ENCODE results near the gene ASB6. TPM values are rescaled to one million over a fixed set of nuclear protein-coding genes. Genes with fewer than 3 reads are reported as not detected.
A peak's percentile ranks its signal among the peaks of the same experiment; 100 is the strongest.

Gene ASB6
- total and polyA plus RNA-seq, 2 of the 13 experiments (the other 11 are each of a cell fraction or from before 2014, with no cell fraction given): 8.2 to 8.4 TPM

GRCh38 chr9:129641750-129642585 is at the start of gene ASB6 (continued):
- TF ChIP-seq SALL1 (CRISPR knock-in tag; IDR thresholded peaks at IDR 0.05) (peak; percentile 87; the same call in 1 of the 2 replicates), RXRB (CRISPR knock-in tag; IDR thresholded peaks at IDR 0.05; ENCODE audit: borderline replicate concordance) (peak; percentile 77; the same call in 1 of the 2 replicates), TOPORS (CRISPR knock-in tag; IDR thresholded peaks at IDR 0.05) (peak; percentile 93; the same call in 1 of the 2 replicates), FOSL2 (CRISPR knock-in tag; IDR thresholded peaks at IDR 0.05) (peak; percentile 62), ZSCAN12 (CRISPR knock-in tag; IDR thresholded peaks at IDR 0.05) (0 out of 2 replicates have a peak, but pooled peaks have one; percentile 50), SIN3B (IDR thresholded peaks at IDR 0.05; ENCODE audit: low read length) (peak; percentile 61; the same call in 1 of the 2 replicates), NAIF1 (CRISPR knock-in tag; IDR thresholded peaks at IDR 0.05; ENCODE audit: borderline replicate concordance) (no peak), SP5 (CRISPR knock-in tag; IDR thresholded peaks at IDR 0.05; ENCODE audit: borderline replicate concordance, low read depth) (peak; percentile 45; the same call in 1 of the 2 replicates), PAXIP1 (CRISPR knock-in tag; conservative IDR thresholded peaks at IDR 0.05) (peak; percentile 57), ZNF788 (CRISPR knock-in tag; IDR thresholded peaks at IDR 0.05; ENCODE audit: borderline replicate concordance) (peak; percentile 96), ZSCAN29 (CRISPR knock-in tag; conservative IDR thresholded peaks at IDR 0.05) (peak; percentile 84; the same call in 1 of the 2 replicates), SIN3A (IDR thresholded peaks at IDR 0.05; ENCODE audit: borderline replicate concordance, low read depth, low read length) (no peak), TEAD3 (CRISPR knock-in tag; optimal IDR thresholded peaks at IDR 0.05; ENCODE audit: borderline replicate concordance) (peak; percentile 56), ZNF816 (CRISPR knock-in tag; IDR thresholded peaks at IDR 0.05; ENCODE audit: borderline replicate concordance) (peak; percentile 35; the same call in 1 of the 2 replicates), ERF (CRISPR knock-in tag; IDR thresholded peaks at IDR 0.05) (peak; percentile 91), ZMYM3 (CRISPR knock-in tag; IDR thresholded peaks at IDR 0.05) (peak; percentile 65; the same call in 1 of the 2 replicates), ZNF12 (CRISPR knock-in tag; IDR thresholded peaks at IDR 0.05) (peak; percentile 52; the same call in 1 of the 2 replicates), SMC3 (IDR thresholded peaks at IDR 0.05; ENCODE audit: low read length) (peak; percentile 23; the same call in 1 of the 2 replicates), KDM5B (CRISPR knock-in tag; IDR thresholded peaks at IDR 0.05; ENCODE audit: borderline replicate concordance) (peak; percentile 96; the same call in 1 of the 2 replicates)
- TF ChIP-seq, protein P1, sequence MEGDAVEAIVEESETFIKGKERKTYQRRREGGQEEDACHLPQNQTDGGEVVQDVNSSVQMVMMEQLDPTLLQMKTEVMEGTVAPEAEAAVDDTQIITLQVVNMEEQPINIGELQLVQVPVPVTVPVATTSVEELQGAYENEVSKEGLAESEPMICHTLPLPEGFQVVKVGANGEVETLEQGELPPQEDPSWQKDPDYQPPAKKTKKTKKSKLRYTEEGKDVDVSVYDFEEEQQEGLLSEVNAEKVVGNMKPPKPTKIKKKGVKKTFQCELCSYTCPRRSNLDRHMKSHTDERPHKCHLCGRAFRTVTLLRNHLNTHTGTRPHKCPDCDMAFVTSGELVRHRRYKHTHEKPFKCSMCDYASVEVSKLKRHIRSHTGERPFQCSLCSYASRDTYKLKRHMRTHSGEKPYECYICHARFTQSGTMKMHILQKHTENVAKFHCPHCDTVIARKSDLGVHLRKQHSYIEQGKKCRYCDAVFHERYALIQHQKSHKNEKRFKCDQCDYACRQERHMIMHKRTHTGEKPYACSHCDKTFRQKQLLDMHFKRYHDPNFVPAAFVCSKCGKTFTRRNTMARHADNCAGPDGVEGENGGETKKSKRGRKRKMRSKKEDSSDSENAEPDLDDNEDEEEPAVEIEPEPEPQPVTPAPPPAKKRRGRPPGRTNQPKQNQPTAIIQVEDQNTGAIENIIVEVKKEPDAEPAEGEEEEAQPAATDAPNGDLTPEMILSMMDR (CRISPR knock-in tag; IDR thresholded peaks at IDR 0.05): peak; percentile 97
- TF ChIP-seq, protein P2, sequence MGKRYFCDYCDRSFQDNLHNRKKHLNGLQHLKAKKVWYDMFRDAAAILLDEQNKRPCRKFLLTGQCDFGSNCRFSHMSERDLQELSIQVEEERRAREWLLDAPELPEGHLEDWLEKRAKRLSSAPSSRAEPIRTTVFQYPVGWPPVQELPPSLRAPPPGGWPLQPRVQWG (CRISPR knock-in tag; IDR thresholded peaks at IDR 0.05; ENCODE audit: borderline replicate concordance, low read depth): no peak
- TF ChIP-seq, protein P3, sequence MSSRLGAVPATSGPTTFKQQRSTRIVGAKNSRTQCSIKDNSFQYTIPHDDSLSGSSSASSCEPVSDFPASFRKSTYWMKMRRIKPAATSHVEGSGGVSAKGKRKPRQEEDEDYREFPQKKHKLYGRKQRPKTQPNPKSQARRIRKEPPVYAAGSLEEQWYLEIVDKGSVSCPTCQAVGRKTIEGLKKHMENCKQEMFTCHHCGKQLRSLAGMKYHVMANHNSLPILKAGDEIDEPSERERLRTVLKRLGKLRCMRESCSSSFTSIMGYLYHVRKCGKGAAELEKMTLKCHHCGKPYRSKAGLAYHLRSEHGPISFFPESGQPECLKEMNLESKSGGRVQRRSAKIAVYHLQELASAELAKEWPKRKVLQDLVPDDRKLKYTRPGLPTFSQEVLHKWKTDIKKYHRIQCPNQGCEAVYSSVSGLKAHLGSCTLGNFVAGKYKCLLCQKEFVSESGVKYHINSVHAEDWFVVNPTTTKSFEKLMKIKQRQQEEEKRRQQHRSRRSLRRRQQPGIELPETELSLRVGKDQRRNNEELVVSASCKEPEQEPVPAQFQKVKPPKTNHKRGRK (CRISPR knock-in tag; IDR thresholded peaks at IDR 0.05): no peak; the same call in 1 of the 2 replicates
